ENCODE data around the gene SETX. TPM values are rescaled to one million over a fixed set of nuclear protein-coding genes. Genes with fewer than 3 reads are reported as not detected.

SETX gene
- total RNA-seq, 1 donor, result 89.8 TPM

DNA sequence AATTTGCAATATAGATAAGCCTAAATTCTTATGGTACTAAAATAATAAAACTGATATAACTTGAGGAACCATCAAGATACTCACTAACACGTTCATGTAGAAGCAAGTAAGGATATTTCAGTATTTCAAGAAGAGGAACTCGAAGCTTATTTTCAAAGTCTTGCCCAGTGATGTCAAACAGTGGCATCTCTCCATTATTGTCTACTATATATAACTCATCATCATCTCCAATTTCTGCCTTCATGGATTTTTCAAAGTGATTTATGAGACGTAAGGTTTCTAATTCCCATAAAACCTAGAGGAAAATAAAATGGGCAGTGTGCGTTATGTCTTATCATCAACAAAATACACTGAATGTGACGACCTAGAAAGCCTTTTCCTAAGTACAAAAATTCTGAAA, 8.6 kb downstream of the SETX start:
- H3K4me3 ChIP-seq (ENCODE audit: low read depth, low read length), result no peak overlapping the region
- no peak for DNase-seq (ENCODE audit: low read depth)
- TF ChIP-seq, protein P1, sequence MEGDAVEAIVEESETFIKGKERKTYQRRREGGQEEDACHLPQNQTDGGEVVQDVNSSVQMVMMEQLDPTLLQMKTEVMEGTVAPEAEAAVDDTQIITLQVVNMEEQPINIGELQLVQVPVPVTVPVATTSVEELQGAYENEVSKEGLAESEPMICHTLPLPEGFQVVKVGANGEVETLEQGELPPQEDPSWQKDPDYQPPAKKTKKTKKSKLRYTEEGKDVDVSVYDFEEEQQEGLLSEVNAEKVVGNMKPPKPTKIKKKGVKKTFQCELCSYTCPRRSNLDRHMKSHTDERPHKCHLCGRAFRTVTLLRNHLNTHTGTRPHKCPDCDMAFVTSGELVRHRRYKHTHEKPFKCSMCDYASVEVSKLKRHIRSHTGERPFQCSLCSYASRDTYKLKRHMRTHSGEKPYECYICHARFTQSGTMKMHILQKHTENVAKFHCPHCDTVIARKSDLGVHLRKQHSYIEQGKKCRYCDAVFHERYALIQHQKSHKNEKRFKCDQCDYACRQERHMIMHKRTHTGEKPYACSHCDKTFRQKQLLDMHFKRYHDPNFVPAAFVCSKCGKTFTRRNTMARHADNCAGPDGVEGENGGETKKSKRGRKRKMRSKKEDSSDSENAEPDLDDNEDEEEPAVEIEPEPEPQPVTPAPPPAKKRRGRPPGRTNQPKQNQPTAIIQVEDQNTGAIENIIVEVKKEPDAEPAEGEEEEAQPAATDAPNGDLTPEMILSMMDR (IDR thresholded peaks at IDR 0.05; ENCODE audit: insufficient read depth, low read depth, low read length), result no peak

DNA sequence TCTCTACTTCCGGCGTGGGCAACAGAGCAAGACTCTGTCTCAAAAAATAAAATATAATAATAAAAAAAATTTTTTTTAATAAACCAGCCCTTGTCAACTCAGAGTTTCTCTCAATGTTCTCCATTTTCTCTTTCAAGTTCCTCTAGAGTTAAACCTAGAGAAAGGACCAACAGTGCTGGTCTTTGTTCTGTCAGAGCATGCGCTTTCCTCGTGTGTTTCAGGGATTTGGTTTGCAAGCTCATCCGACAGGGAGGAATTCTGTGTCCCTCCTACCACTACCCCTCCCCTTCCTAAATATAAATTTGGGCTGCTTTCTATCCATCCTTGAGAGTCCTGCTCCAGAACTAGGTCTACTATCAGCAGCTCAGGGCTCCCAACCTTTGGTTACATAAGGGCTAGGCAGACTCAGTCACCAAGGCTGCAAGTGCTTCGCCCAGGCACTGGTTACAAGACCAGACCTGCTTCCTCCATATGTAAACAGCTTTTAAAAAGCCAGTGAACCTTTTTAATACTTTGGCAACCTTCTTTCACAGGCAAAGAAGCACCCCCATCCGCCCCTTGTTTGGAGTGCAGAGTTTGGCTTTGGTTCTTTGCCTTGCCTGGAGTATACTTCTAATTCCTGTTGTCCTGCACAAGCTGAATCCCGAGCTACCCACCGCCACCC, 13.5 kb downstream of the SETX start:
- TF ChIP-seq, protein P1 (IDR thresholded peaks at IDR 0.05; ENCODE audit: insufficient read depth, low read depth, low read length), result no peak
- DNase-seq (ENCODE audit: low read depth), result no peak
- H3K4me3 ChIP-seq (ENCODE audit: low read depth, low read length), result no peak overlapping the region

DNA sequence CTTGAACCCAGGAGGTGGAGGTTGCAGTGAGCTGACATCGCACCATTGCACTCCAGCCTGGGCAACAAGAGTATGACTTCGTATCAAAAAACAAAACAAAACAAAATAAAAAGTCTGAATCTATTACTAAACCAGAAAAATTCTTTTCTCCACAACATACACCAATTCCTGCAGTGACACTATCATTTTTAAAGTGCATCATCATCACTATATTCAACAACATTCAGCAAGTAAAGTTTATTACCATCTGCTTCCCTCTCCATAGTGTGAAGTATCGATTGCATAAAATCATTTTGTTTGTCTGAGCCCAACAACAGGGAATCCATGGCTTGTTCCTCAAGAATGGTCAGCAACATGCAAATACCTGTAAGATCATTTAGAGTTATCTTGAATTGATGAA, 20.4 kb downstream of the SETX start:
- no peak for DNase-seq (ENCODE audit: low read depth)
- TF ChIP-seq, protein P1 (IDR thresholded peaks at IDR 0.05; ENCODE audit: insufficient read depth, low read depth, low read length), result no peak
- H3K4me3 ChIP-seq (ENCODE audit: low read depth, low read length), result no peak overlapping the region

DNA sequence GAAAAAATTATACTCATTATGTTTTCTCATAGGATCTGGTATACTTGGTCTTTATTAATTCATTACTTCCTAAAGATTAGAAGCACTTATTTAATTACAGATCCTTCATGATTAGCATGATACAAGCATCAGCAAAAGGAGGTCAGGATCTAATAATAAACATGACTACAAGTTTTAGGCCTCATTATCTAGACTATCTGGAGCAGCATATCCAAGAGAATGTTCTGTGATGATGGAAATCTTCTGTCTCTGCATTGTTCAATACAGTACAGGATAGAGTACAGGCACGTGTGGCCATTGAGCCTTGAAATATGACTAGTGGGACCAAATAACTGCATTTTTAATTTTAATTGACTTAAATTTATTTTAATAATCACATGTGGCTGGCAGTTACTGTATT, 21.2 kb downstream of the SETX start:
- TF ChIP-seq, protein P1 (IDR thresholded peaks at IDR 0.05; ENCODE audit: insufficient read depth, low read depth, low read length), result no peak
- H3K4me3 ChIP-seq (ENCODE audit: low read depth, low read length), result no peak overlapping the region
- DNase-seq (ENCODE audit: low read depth), result no peak

DNA sequence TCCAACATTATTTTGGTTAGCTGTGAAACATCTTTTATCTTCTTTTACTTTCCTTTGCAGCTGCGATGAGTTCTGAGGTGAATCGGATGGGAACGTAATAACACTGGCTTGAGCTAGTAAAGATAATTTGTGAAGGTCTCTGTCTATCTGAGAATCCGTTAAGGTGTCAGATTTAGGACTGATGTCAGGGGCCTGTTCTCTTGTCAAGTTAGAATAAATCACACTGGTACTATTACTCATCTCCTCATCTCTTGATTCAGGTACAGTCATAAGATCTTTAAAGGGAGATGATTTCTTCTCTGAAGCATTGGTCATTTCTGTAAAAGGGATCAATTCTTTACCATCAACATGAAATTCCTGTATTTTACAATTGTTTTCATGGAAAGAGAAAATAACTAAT, 26.2 kb downstream of the SETX start:
- no peak for DNase-seq (ENCODE audit: low read depth)
- TF ChIP-seq, protein P1 (IDR thresholded peaks at IDR 0.05; ENCODE audit: insufficient read depth, low read depth, low read length), result no peak
- no peak overlapping the region for H3K4me3 ChIP-seq (ENCODE audit: low read depth, low read length)

- H3K4me3 ChIP-seq (ENCODE audit: low read depth, low read length), result no peak overlapping the region
- no peak for DNase-seq (ENCODE audit: low read depth)
- TF ChIP-seq, protein P1 (IDR thresholded peaks at IDR 0.05; ENCODE audit: insufficient read depth, low read depth, low read length), result no peak
Measured at GRCh38 chr9:132327537-132327936, 27.2 kb downstream of the SETX start.

DNA sequence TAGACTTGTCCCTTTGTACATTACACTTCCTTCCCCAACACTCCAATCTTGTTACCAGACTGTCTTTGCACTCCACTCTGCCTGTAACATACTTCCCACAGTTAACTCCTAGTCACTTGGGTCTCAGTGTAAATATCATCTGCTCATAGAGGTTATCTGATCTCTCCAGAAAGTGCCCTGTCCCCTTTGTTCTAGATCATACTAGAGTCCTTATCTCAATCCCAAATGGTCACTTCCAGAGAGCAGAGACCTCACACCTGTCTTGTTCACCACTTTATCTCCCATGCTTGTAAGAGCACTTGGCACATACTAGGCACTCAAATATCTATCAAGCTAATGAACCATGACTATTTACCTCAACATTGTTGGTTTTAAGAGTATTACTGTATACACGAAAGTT, 30.4 kb downstream of the SETX start:
- H3K4me3 ChIP-seq (ENCODE audit: low read depth, low read length), result no peak overlapping the region
- DNase-seq (ENCODE audit: low read depth), result no peak
- TF ChIP-seq, protein P1 (IDR thresholded peaks at IDR 0.05; ENCODE audit: insufficient read depth, low read depth, low read length), result no peak

Measured in fibroblast of villous mesenchyme (primary cell).